Measurements from ENCODE around the gene DGKB. TPM values are rescaled to one million over a fixed set of nuclear protein-coding genes. Genes with fewer than 3 reads are reported as not detected.

The DGKB gene
- total RNA-seq, 6 experiments from 2014 or later = 0.23 to 0.76 (median 0.61) TPM

DNA sequence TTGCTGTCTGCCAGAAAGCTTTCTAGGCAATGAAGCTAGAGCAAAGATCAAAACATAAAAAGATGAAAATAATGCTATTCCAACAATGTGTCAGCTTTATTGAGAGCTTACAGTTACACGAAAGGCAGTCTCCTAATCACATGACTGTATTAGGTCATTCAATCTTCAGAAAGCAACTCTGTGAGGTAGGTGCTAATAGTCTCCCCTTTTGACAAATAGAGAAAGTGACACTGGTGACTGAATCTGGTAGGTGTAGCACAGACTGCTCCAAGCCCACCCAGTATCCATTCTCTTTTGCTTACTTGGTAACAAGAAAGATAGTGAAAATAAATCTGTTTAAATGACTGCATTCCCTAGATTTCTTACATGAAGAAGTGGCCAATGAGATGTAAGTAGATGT lies 58.8 kb downstream of the DGKB start:
- no peaks in the 10 kb centered on the region for H3K9me3 Mint-ChIP-seq
- TF ChIP-seq, protein P1, sequence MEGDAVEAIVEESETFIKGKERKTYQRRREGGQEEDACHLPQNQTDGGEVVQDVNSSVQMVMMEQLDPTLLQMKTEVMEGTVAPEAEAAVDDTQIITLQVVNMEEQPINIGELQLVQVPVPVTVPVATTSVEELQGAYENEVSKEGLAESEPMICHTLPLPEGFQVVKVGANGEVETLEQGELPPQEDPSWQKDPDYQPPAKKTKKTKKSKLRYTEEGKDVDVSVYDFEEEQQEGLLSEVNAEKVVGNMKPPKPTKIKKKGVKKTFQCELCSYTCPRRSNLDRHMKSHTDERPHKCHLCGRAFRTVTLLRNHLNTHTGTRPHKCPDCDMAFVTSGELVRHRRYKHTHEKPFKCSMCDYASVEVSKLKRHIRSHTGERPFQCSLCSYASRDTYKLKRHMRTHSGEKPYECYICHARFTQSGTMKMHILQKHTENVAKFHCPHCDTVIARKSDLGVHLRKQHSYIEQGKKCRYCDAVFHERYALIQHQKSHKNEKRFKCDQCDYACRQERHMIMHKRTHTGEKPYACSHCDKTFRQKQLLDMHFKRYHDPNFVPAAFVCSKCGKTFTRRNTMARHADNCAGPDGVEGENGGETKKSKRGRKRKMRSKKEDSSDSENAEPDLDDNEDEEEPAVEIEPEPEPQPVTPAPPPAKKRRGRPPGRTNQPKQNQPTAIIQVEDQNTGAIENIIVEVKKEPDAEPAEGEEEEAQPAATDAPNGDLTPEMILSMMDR (IDR thresholded peaks at IDR 0.05) = no peak
- no peaks in the 10 kb centered on the region for H3K36me3 Mint-ChIP-seq (ENCODE audit: low read depth)
- no peak for DNase-seq
- H3K4me1 Mint-ChIP-seq (ENCODE audit: low read depth) = peaks cover 41% of the 10 kb centered on the region
- no peak overlapping the region for H3K27ac Mint-ChIP-seq
- H3K27me3 Mint-ChIP-seq (ENCODE audit: insufficient read depth) = no peaks in the 10 kb centered on the region
- no peak overlapping the region for H3K4me3 Mint-ChIP-seq

DNA sequence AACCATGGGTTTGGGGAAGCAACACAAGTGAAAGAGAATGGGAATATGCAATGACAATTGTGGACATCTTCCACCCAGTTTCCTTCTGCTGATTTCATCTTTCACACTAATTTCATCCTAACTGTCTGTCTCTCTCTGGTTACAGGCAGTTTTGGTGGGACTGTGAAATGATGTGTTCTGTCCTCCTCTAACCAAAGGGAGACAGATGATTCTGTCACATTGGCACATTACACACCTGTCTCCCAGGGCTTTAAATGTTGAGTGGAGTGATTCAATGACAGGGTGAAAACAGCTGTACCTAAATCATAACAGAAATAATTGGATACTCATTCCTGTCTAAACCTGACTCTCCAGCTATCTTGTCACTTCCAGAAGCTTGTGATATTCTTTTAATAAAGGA lies 60.0 kb downstream of the DGKB start:
- DNase-seq = no peak
- H3K36me3 Mint-ChIP-seq (ENCODE audit: low read depth) = no peaks in the 10 kb centered on the region
- H3K4me1 Mint-ChIP-seq (ENCODE audit: low read depth) = peaks cover 49% of the 10 kb centered on the region
- no peak overlapping the region for H3K4me3 Mint-ChIP-seq
- H3K27me3 Mint-ChIP-seq (ENCODE audit: insufficient read depth) = no peaks in the 10 kb centered on the region
- H3K9me3 Mint-ChIP-seq = no peaks in the 10 kb centered on the region
- H3K27ac Mint-ChIP-seq = peak overlapping the region; percentile 73
- TF ChIP-seq, protein P1 (IDR thresholded peaks at IDR 0.05) = no peak

DNA sequence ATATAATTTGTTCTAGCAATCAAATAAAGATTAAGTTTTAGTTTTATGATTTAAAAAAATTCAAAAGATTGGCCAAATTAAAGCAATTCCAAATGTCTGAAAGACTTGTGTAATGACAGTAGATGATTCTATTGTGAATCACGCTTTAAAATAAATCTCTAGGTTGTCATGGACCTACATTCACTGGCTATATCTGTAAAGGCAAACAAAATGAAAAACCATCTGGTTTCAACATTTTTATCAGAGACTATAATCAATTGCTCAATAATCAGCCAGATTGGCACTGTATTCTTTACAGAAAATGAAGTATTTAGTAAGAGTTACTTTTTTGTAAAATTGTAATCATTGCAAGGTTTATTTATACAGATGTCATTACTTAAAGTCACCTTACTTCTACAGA lies 60.7 kb downstream of the DGKB start:
- DNase-seq = peak; percentile 34
- no peak overlapping the region for H3K4me3 Mint-ChIP-seq
- H3K27me3 Mint-ChIP-seq (ENCODE audit: insufficient read depth) = no peaks in the 10 kb centered on the region
- no peaks in the 10 kb centered on the region for H3K9me3 Mint-ChIP-seq
- H3K27ac Mint-ChIP-seq = peak overlapping the region; percentile 73
- TF ChIP-seq, protein P1 (IDR thresholded peaks at IDR 0.05) = no peak
- no peaks in the 10 kb centered on the region for H3K36me3 Mint-ChIP-seq (ENCODE audit: low read depth)
- peaks cover 56% of the 10 kb centered on the region for H3K4me1 Mint-ChIP-seq (ENCODE audit: low read depth)

DNA sequence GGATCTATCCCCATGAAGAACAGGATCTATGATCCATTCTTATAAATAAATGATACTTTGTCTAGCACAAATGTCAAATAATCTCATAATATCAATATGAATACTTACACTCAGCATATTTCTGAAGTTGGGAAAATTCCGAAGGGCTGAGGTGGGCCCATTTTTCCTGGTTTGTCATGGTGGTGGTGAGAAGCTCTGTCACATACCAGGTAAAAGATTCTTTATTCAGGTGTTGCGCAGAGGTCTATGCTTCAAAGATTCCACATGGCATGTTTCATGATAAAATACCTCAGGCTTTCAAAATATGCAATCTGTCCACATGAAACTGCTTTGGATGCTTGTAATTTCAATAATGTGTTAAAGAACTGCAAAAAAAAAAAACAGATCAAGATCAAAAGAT lies 61.5 kb downstream of the DGKB start:
- Mint-ChIP-seq H3K9me3 (no peaks in the 10 kb centered on the region), H3K27ac (peak overlapping the region; percentile 57; the same call in 1 of the 2 replicates), H3K4me3 (no peak overlapping the region; the same call in 1 of the 2 replicates), H3K27me3 (ENCODE audit: insufficient read depth) (no peaks in the 10 kb centered on the region), H3K36me3 (ENCODE audit: low read depth) (no peaks in the 10 kb centered on the region), H3K4me1 (ENCODE audit: low read depth) (peaks cover 64% of the 10 kb centered on the region)
- TF ChIP-seq, protein P1 (IDR thresholded peaks at IDR 0.05) = no peak
- DNase-seq = no peak

DNA sequence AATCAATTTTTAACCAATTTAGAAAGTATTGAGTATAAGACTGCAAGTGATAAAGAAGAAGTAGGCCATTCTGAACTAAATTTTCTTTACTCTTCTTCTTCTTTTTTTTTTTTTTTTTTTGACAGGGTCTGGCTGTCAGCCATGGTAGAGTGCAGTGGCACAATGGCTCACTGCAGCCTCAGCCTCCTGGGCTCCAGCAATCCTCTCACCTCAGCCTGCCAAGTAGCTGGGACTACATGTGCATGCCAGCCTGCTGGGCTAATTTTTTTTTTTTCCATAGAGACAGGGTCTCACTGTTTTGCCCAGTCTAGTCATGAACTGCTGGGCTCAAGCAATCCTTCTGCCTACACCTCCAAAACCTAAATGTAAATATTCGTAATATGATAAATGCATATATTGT lies 63.2 kb downstream of the DGKB start:
- Mint-ChIP-seq H3K4me1 (ENCODE audit: low read depth) (peaks cover 82% of the 10 kb centered on the region), H3K27me3 (ENCODE audit: insufficient read depth) (no peaks in the 10 kb centered on the region), H3K27ac (no peak overlapping the region), H3K36me3 (ENCODE audit: low read depth) (no peaks in the 10 kb centered on the region), H3K9me3 (no peaks in the 10 kb centered on the region), H3K4me3 (no peak overlapping the region)
- no peak for DNase-seq
- TF ChIP-seq, protein P1 (IDR thresholded peaks at IDR 0.05) = no peak

DNA sequence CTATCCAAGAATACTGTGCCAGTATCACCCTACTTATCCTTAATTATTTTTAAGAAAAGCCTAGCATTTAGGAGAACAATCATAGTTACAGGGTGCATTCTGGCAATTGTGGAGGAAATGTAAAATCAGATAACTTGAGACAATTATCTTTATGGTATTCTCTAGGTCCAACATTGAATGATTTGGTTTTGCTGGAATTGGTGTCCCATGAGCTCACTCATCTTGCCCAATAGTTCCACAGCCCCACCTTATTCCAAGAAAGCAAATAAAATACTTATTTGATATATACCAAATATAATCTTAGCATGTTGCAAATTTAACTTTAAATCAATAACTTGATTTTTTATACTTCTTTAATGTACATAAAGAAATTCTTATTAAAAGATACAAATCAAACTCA lies 65.3 kb downstream of the DGKB start:
- TF ChIP-seq, protein P1 (IDR thresholded peaks at IDR 0.05) = no peak
- H3K4me1 Mint-ChIP-seq (ENCODE audit: low read depth) = peaks cover 96% of the 10 kb centered on the region
- no peak overlapping the region; the same call in 1 of the 2 replicates for H3K4me3 Mint-ChIP-seq
- H3K27ac Mint-ChIP-seq = peak overlapping the region; percentile 91; the same call in 1 of the 2 replicates
- no peaks in the 10 kb centered on the region for H3K9me3 Mint-ChIP-seq
- H3K27me3 Mint-ChIP-seq (ENCODE audit: insufficient read depth) = no peaks in the 10 kb centered on the region
- DNase-seq = peak; percentile 15
- no peaks in the 10 kb centered on the region for H3K36me3 Mint-ChIP-seq (ENCODE audit: low read depth)
